ENCODE measurements around the gene CFAP119. TPM values are rescaled to one million over a fixed set of nuclear protein-coding genes. Genes with fewer than 3 reads are reported as not detected.

CFAP119 gene
- total and polyA plus RNA-seq, 12 donors: 2.3 to 37.6 (median 8.0) TPM

- no peaks in the 10 kb centered on the region for H3K27me3 ChIP-seq
- H3K4me1 ChIP-seq (replicated peaks in 1 of 2): peaks cover 0 to 7% of the 10 kb centered on the region in 2 donors
- H3K4me3 ChIP-seq: no peak overlapping the region
- peak overlapping the region in 3 of 5 donors; percentile 22 to 46 (median 45) for H3K27ac ChIP-seq
- peaks cover 0 to 88% of the 10 kb centered on the region in 2 donors for H3K36me3 ChIP-seq (replicated peaks in 1 of 2)
- WGBS, 4 donors: 51 to 61% (median 61%) methylated on average over 3 of the region's 3 CpGs
- DNase-seq: peak in 6 of 7 donors; percentile 60 to 79 (median 70)
- no peak for TF ChIP-seq CTCF (IDR thresholded peaks at IDR 0.05)
- TF ChIP-seq POLR2A (IDR thresholded peaks at IDR 0.05): no peak
- intact Hi-C loops (cut with DNase I): no loop called here
- H3K9me3 ChIP-seq (replicated peaks in 1 of 3): no peaks in the 10 kb centered on the region
These were observed 30.5 kb downstream of the CFAP119 start for GRCh38 chr16:30731411-30731810.

- intact Hi-C loops (cut with DNase I): no loop called here
- H3K4me3 ChIP-seq: no peak overlapping the region
- DNase-seq: peak in 1 of 7 donors; percentile 33
- H3K27me3 ChIP-seq: no peaks in the 10 kb centered on the region
- H3K27ac ChIP-seq: no peak overlapping the region
- H3K4me1 ChIP-seq (replicated peaks in 1 of 2): peaks cover 9 to 19% of the 10 kb centered on the region in 2 donors
- TF ChIP-seq POLR2A (IDR thresholded peaks at IDR 0.05): no peak
- no peak for TF ChIP-seq CTCF (IDR thresholded peaks at IDR 0.05)
- no peaks in the 10 kb centered on the region for H3K9me3 ChIP-seq (replicated peaks in 1 of 3)
- WGBS, 4 donors: 75 to 82% (median 82%) methylated on average over 14 to 17 of the region's 17 CpGs
- peaks cover 0 to 90% of the 10 kb centered on the region in 2 donors for H3K36me3 ChIP-seq (replicated peaks in 1 of 2)
These were observed 32.8 kb downstream of the CFAP119 start for GRCh38 chr16:30728899-30729672.

- no peak overlapping the region for H3K4me3 ChIP-seq
These were observed 33.5 kb downstream of the CFAP119 start for GRCh38 chr16:30728321-30728720.

GRCh38 chr16:30725418-30725792 lies 36.5 kb downstream of the CFAP119 start:
- no peak for DNase-seq
- TF ChIP-seq CTCF (IDR thresholded peaks at IDR 0.05): no peak
- TF ChIP-seq POLR2A (IDR thresholded peaks at IDR 0.05): no peak
- intact Hi-C loops (cut with DNase I): no loop called here

More at GRCh38 chr16:30728321-30728720, 33.5 kb downstream of the CFAP119 start:
- H3K9me3 ChIP-seq (replicated peaks in 1 of 3): no peaks in the 10 kb centered on the region
- DNase-seq: no peak
- TF ChIP-seq POLR2A (IDR thresholded peaks at IDR 0.05) (no peak), CTCF (IDR thresholded peaks at IDR 0.05) (no peak)
- no peaks in the 10 kb centered on the region for H3K27me3 ChIP-seq
- no peak overlapping the region for H3K27ac ChIP-seq
- WGBS, 4 donors: 89 to 93% (median 91%) methylated on average over 6 of the region's 6 CpGs
- intact Hi-C loops (cut with DNase I): no loop called here
- H3K4me1 ChIP-seq (replicated peaks in 1 of 2): peaks cover 10 to 19% of the 10 kb centered on the region in 2 donors
- peaks cover 0 to 90% of the 10 kb centered on the region in 2 donors for H3K36me3 ChIP-seq (replicated peaks in 1 of 2)

More at GRCh38 chr16:30725418-30725792, 36.5 kb downstream of the CFAP119 start:
- Histone ChIP-seq H3K9me3 (replicated peaks in 1 of 3) (no peaks in the 10 kb centered on the region), H3K4me3 (no peak overlapping the region), H3K27ac (peak overlapping the region in 4 of 5 donors; percentile 37 to 80 (median 53)), H3K36me3 (replicated peaks in 1 of 2) (peaks cover 0 to 91% of the 10 kb centered on the region in 2 donors), H3K27me3 (no peaks in the 10 kb centered on the region), H3K4me1 (replicated peaks in 1 of 2) (peaks cover 10 to 13% of the 10 kb centered on the region in 2 donors)
- 82 to 92% (median 88%) methylated on average over 3 of the region's 3 CpGs for WGBS, 4 donors
